OCI-LY7 (cell line): ENCODE measurements around the gene SLC2A4RG. TPM values are rescaled to one million over a fixed set of nuclear protein-coding genes. Genes with fewer than 3 reads are reported as not detected.
A peak's percentile ranks its signal among the peaks of the same experiment; 100 is the strongest.

Experiments used
- BruUV-seq: library from RNA; stranded (reverse); fragments of 400-500 nt; replicated peaks from 2 replicates; lab custom pipeline; 2021; lab: Mats Ljungman, UMichigan
- CTCF ChIA-PET: fragments of 300-600 bp; sonication (Branson Sonifier 250); formaldehyde crosslinking; loops from one replicate; lab custom pipeline; 2022; ENCODE audit warnings: antibody characterized with exemption; ENCODE audit not compliant: unreplicated experiment; lab: Charles Lee
- POLR2A ChIA-PET: fragments of 300-600 bp; sonication (Branson Sonifier 250); formaldehyde crosslinking; loops from one replicate; lab custom pipeline; 2022; ENCODE audit warnings: antibody characterized with exemption; lab: Charles Lee
- DNase-seq: peaks from one replicate; pipeline ENCODE4 v3.0.0-alpha.2; 2015; ENCODE audit warnings: low spot score
- H2AFZ ChIP-seq: fragments of 200-600 bp; sonication (generic), shearing (Covaris generic); 2 replicates; pipeline ENCODE4 v1.6.1; 2014; ENCODE audit warnings: mild to moderate bottlenecking, antibody characterized with exemption, low read length, moderate library complexity
- H3K27ac ChIP-seq: fragments of 200-600 bp; sonication (generic); 2 replicates; pipeline ENCODE4 v1.5.1; 2014; ENCODE audit warnings: mixed run types, low read depth, mild to moderate bottlenecking, moderate library complexity, low read length, inconsistent platforms; ENCODE audit not compliant: poor library complexity, severe bottlenecking
- H3K36me3 ChIP-seq: fragments of 200-600 bp; sonication (generic); 2 replicates; pipeline ENCODE4 v1.6.1; 2014; ENCODE audit warnings: mild to moderate bottlenecking, antibody characterized with exemption, low read length, moderate library complexity, mixed read lengths; ENCODE audit not compliant: insufficient read depth
- H3K4me1 ChIP-seq: fragments of 200-600 bp; sonication (generic); 2 replicates; pipeline ENCODE4 v1.5.1; 2014; ENCODE audit warnings: mild to moderate bottlenecking, low read length; ENCODE audit not compliant: insufficient read depth, poor library complexity, severe bottlenecking
- H3K4me2 ChIP-seq: fragments of 200-600 bp; sonication (generic); 2 replicates; pipeline ENCODE4 v1.6.1; 2014; ENCODE audit warnings: mild to moderate bottlenecking, low read length
- H3K4me3 ChIP-seq: fragments of 200-600 bp; sonication (generic); 2 replicates; pipeline ENCODE4 v1.5.1; 2014; ENCODE audit warnings: mild to moderate bottlenecking, low read depth, low read length; ENCODE audit not compliant: poor library complexity, severe bottlenecking
- H3K79me2 ChIP-seq: fragments of 200-600 bp; sonication (generic); 2 replicates; pipeline ENCODE4 v1.6.1; 2016; ENCODE audit warnings: low read depth, mild to moderate bottlenecking, low read length, moderate library complexity, mixed read lengths; ENCODE audit not compliant: insufficient read depth
- H3K9me2 ChIP-seq: fragments of 200-600 bp; sonication (generic); 2 replicates; pipeline ENCODE4 v1.6.1; 2016; ENCODE audit warnings: mild to moderate bottlenecking, low read length, mixed read lengths; ENCODE audit not compliant: insufficient read depth
- H3K9me3 ChIP-seq: fragments of 200-600 bp; sonication (generic); 2 replicates; pipeline ENCODE4 v1.6.1; 2014; ENCODE audit warnings: mild to moderate bottlenecking, mixed run types, low read length, mixed read lengths
- H4K20me1 ChIP-seq: fragments of 200-600 bp; sonication (generic); 2 replicates; pipeline ENCODE4 v1.6.1; 2014; ENCODE audit warnings: mild to moderate bottlenecking, antibody characterized with exemption, low read length, moderate library complexity, mixed read lengths; ENCODE audit not compliant: insufficient read depth
- EZH2phosphoT487 ChIP-seq: fragments of 200-600 bp; sonication (generic); IDR thresholded peaks from 2 replicates; pipeline ENCODE4 v1.6.1; 2018; ENCODE audit warnings: low read depth, borderline replicate concordance, mild to moderate bottlenecking, mixed run types, antibody characterized with exemption, low read length, moderate library complexity, mixed read lengths
- intact Hi-C: fragments of 100-400 bp; cut with micrococcal nuclease; formaldehyde crosslinking; loops from one replicate; pipeline ENCODE4 v1.10.0; 2022; ENCODE audit not compliant: unreplicated experiment
- total RNA-seq, 2 experiments: library from RNA; depleted of rRNA in 1 of 2; stranded (reverse); fragments of >200 nt in 1 of 2; shearing (Covaris generic) in 1 of 2; gene quantifications; 2 replicates each; pipeline ENCODE4 v1.2.3, GENCODE V29; 2014 to 2022
- TF ChIP-seq, protein P1 (sequence below): fragments of 200-600 bp; sonication (generic); conservative IDR thresholded peaks from 2 replicates; pipeline ENCODE4 v1.5.1; 2014; ENCODE audit warnings: mild to moderate bottlenecking, antibody characterized with exemption, low read length, moderate library complexity, mixed read lengths

SLC2A4RG gene
- total RNA-seq, 2 experiments from 2014 or later: 77.9 to 113 TPM

DNA sequence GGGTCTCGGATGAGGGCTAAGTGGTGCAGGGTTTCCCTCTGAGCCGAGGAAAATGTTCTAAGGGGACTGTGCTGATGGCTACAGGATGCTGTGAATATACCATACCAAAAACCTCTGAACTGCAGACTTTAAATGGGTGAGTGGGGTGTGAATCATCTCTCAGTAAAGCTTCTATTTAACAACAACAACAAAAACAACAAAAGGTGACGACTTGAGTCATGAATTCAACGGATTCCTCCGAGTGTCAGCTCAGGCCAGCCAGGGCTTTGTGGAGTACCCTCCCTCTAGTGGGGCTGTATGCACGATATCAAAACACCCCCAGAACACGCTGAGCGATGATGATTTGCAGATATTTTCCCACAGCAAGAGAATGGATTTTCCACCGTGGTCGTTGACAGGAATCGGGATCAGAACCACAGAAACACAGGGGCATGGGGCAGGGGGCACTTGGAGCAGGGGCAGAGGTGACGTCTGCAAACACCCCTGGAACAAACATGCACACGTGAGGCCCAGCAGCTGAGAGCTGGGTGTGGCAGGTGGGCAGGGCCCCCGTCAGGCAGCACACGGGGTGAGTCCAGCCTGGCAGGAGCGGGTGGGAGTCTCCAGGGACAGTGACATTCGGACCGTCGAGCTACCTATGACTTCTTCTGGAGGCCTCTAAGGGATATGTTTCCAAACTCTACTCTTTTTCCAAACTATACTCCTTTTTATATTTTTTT is 38.6 kb downstream of the SLC2A4RG start:
- Histone ChIP-seq H3K4me2 (no peak overlapping the region), H3K9me2 (no peaks in the 10 kb centered on the region), H3K79me2 (no peaks in the 10 kb centered on the region), H3K4me1 (peaks cover 7% of the 10 kb centered on the region), H4K20me1 (no peaks in the 10 kb centered on the region), H3K27ac (no peak overlapping the region), H3K9me3 (no peaks in the 10 kb centered on the region), H3K4me3 (no peak overlapping the region), H3K36me3 (no peaks in the 10 kb centered on the region), H2AFZ (no peak overlapping the region)
- CTCF ChIA-PET: interaction anchor here (0.5 kb wide), 1 partner anchor 365 kb away, joined by 3 read pairs; no protein-coding TSS in a partner anchor
- intact Hi-C loops: no loop called here
- BruUV-seq: no TSS peak
- POLR2A ChIA-PET: no interaction called here
- TF ChIP-seq, protein P1, sequence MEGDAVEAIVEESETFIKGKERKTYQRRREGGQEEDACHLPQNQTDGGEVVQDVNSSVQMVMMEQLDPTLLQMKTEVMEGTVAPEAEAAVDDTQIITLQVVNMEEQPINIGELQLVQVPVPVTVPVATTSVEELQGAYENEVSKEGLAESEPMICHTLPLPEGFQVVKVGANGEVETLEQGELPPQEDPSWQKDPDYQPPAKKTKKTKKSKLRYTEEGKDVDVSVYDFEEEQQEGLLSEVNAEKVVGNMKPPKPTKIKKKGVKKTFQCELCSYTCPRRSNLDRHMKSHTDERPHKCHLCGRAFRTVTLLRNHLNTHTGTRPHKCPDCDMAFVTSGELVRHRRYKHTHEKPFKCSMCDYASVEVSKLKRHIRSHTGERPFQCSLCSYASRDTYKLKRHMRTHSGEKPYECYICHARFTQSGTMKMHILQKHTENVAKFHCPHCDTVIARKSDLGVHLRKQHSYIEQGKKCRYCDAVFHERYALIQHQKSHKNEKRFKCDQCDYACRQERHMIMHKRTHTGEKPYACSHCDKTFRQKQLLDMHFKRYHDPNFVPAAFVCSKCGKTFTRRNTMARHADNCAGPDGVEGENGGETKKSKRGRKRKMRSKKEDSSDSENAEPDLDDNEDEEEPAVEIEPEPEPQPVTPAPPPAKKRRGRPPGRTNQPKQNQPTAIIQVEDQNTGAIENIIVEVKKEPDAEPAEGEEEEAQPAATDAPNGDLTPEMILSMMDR: no peak
- no peak for TF ChIP-seq EZH2phosphoT487
- DNase-seq: no peak

DNA sequence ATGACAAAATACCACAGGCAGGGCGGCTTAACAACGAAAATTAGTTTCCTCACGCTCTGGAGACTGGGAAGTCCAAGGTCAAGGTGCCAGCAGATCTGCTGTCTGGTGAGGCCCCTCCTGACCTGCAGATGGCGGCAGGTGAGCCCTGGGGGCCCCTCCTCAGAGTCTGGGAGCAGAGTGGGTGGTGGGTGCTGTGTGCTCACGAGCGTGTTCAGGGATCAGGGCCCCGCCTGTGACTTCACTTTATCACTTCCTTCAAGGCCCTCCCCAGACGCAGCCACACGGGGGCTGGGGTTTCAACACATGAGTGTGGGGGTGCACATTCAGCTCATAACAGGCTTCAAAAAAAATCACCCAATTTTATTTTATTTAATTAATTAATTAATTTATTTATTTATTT is 39.3 kb downstream of the SLC2A4RG start:
- no peak overlapping the region for H3K4me3 ChIP-seq
- POLR2A ChIA-PET: interaction anchor here (0.7 kb wide), 1 partner anchor 45 kb away, joined by 3 read pairs; no protein-coding TSS in a partner anchor

More for the DNA sequence above, 39.3 kb downstream of the SLC2A4RG start:
- Histone ChIP-seq H3K79me2 (no peaks in the 10 kb centered on the region), H3K27ac (no peak overlapping the region), H3K9me3 (no peaks in the 10 kb centered on the region), H3K36me3 (no peaks in the 10 kb centered on the region), H3K9me2 (no peaks in the 10 kb centered on the region), H3K4me2 (no peak overlapping the region), H4K20me1 (no peaks in the 10 kb centered on the region), H3K4me1 (peaks cover 7% of the 10 kb centered on the region), H2AFZ (no peak overlapping the region)
- CTCF ChIA-PET: interaction anchor here (0.5 kb wide), 1 partner anchor 365 kb away, joined by 3 read pairs; no protein-coding TSS in a partner anchor
- intact Hi-C loops: no loop called here
- TF ChIP-seq, protein P1: peak; percentile 34; the same call in 1 of the 2 replicates
- no peak for TF ChIP-seq EZH2phosphoT487
- BruUV-seq: no TSS peak
- DNase-seq: no peak
